Chondrocyte (in vitro differentiated cells): ENCODE results near the gene CSNK2B. TPM values are rescaled to one million over a fixed set of nuclear protein-coding genes. Genes with fewer than 3 reads are reported as not detected.

Experiments used
- DNase-seq: peaks from one replicate; pipeline ENCODE4 v3.0.0; 2021; ENCODE audit warnings: mixed read lengths, low spot score
- H3K27ac Mint-ChIP-seq: one replicate; pipeline ENCODE4 v1.8.0; 2021; ENCODE audit warnings: mild to moderate bottlenecking, moderate library complexity, mixed read lengths; ENCODE audit not compliant: unreplicated experiment
- H3K27me3 Mint-ChIP-seq: 2 replicates; pipeline ENCODE4 v1.8.0; 2021; ENCODE audit warnings: low read depth, mixed read lengths
- H3K36me3 Mint-ChIP-seq: 2 replicates; pipeline ENCODE4 v1.8.0; 2021; ENCODE audit warnings: low read depth, mixed read lengths
- H3K4me1 Mint-ChIP-seq: 2 replicates; pipeline ENCODE4 v1.8.0; 2021; ENCODE audit warnings: low read depth, mild to moderate bottlenecking, mixed read lengths
- H3K4me3 Mint-ChIP-seq: one replicate; pipeline ENCODE4 v1.8.0; 2021; ENCODE audit warnings: mild to moderate bottlenecking, moderate library complexity, mixed read lengths; ENCODE audit not compliant: unreplicated experiment
- H3K9me3 Mint-ChIP-seq: 2 replicates; pipeline ENCODE4 v1.8.0; 2021; ENCODE audit warnings: low read depth, mixed read lengths
- total RNA-seq: library from RNA; stranded (reverse); gene quantifications from 3 replicates; pipeline ENCODE4 v1.2.1, GENCODE V29; 2021
- TF ChIP-seq, protein P1 (sequence below): fragments of 200-600 bp; sonication (generic); IDR thresholded peaks from 2 replicates; pipeline ENCODE4 v1.5.0; 2021; ENCODE audit warnings: antibody characterized with exemption, mild to moderate bottlenecking, moderate library complexity

CSNK2B gene
- total RNA-seq, 1 donor from 2014 or later, result 116 TPM

DNA sequence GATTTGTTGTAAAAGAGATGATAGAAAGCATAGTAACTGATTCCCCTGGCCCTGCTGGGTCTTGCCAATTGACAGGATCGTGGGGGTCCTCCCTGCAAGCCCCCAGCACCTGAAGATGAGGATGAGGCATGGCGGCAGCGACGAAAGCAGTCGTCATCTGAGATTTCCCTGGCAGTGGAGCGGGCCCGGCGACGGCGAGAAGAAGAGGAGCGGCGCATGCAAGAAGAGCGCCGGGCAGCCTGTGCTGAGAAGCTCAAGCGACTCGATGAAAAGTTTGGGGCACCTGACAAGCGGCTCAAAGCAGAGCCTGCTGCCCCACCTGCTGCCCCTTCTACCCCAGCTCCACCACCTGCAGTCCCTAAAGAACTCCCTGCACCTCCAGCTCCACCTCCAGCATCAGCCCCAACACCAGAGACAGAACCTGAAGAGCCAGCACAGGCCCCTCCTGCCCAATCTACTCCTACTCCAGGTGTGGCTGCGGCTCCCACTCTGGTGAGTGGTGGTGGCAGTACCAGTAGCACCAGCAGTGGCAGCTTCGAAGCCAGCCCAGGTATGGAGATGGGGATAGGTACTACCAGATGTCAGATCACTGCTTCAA is 38.1 kb upstream of the CSNK2B start:
- H3K27me3 Mint-ChIP-seq, result no peaks in the 10 kb centered on the region
- peak overlapping the region; percentile 49 for H3K27ac Mint-ChIP-seq
- no peak for DNase-seq
- no peak overlapping the region for H3K4me3 Mint-ChIP-seq
- TF ChIP-seq, protein P1, sequence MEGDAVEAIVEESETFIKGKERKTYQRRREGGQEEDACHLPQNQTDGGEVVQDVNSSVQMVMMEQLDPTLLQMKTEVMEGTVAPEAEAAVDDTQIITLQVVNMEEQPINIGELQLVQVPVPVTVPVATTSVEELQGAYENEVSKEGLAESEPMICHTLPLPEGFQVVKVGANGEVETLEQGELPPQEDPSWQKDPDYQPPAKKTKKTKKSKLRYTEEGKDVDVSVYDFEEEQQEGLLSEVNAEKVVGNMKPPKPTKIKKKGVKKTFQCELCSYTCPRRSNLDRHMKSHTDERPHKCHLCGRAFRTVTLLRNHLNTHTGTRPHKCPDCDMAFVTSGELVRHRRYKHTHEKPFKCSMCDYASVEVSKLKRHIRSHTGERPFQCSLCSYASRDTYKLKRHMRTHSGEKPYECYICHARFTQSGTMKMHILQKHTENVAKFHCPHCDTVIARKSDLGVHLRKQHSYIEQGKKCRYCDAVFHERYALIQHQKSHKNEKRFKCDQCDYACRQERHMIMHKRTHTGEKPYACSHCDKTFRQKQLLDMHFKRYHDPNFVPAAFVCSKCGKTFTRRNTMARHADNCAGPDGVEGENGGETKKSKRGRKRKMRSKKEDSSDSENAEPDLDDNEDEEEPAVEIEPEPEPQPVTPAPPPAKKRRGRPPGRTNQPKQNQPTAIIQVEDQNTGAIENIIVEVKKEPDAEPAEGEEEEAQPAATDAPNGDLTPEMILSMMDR, result no peak
- peaks cover 58% of the 10 kb centered on the region for H3K36me3 Mint-ChIP-seq
- H3K9me3 Mint-ChIP-seq, result no peaks in the 10 kb centered on the region
- peaks cover 7% of the 10 kb centered on the region for H3K4me1 Mint-ChIP-seq

- Mint-ChIP-seq H3K27ac (peak overlapping the region; percentile 83), H3K4me1 (no peaks in the 10 kb centered on the region), H3K4me3 (no peak overlapping the region), H3K9me3 (no peaks in the 10 kb centered on the region), H3K27me3 (no peaks in the 10 kb centered on the region), H3K36me3 (peaks cover 57% of the 10 kb centered on the region)
- no peak for DNase-seq
- TF ChIP-seq, protein P1, result no peak
Measured at GRCh38 chr6:31629014-31629413, 36.9 kb upstream of the CSNK2B start.

- TF ChIP-seq, protein P1, result no peak
- Mint-ChIP-seq H3K27me3 (no peaks in the 10 kb centered on the region), H3K36me3 (peaks cover 54% of the 10 kb centered on the region), H3K4me3 (no peak overlapping the region), H3K27ac (no peak overlapping the region), H3K4me1 (no peaks in the 10 kb centered on the region), H3K9me3 (no peaks in the 10 kb centered on the region)
- DNase-seq, result no peak
Measured at GRCh38 chr6:31630177-31630934, 35.5 kb upstream of the CSNK2B start.

DNA sequence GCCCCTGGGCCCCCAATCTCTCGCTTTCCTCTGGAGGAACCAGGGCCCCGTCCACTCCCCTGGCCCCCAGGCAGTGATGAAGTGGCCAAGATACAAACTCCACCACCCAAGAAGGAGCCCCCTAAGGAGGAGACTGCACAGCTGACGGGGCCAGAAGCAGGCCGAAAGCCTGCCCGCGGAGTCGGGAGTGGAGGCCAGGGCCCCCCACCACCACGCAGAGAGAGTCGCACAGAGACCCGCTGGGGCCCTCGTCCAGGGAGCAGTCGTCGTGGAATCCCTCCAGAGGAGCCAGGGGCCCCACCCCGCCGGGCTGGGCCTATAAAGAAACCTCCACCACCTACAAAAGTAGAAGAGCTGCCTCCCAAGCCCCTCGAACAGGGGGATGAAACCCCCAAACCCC is 34.7 kb upstream of the CSNK2B start:
- H3K4me3 Mint-ChIP-seq, result no peak overlapping the region
- peak overlapping the region; percentile 60 for H3K27ac Mint-ChIP-seq
- H3K4me1 Mint-ChIP-seq, result no peaks in the 10 kb centered on the region
- H3K36me3 Mint-ChIP-seq, result peaks cover 52% of the 10 kb centered on the region
- no peaks in the 10 kb centered on the region for H3K27me3 Mint-ChIP-seq
- no peaks in the 10 kb centered on the region for H3K9me3 Mint-ChIP-seq
- TF ChIP-seq, protein P1, result no peak
- no peak for DNase-seq

DNA sequence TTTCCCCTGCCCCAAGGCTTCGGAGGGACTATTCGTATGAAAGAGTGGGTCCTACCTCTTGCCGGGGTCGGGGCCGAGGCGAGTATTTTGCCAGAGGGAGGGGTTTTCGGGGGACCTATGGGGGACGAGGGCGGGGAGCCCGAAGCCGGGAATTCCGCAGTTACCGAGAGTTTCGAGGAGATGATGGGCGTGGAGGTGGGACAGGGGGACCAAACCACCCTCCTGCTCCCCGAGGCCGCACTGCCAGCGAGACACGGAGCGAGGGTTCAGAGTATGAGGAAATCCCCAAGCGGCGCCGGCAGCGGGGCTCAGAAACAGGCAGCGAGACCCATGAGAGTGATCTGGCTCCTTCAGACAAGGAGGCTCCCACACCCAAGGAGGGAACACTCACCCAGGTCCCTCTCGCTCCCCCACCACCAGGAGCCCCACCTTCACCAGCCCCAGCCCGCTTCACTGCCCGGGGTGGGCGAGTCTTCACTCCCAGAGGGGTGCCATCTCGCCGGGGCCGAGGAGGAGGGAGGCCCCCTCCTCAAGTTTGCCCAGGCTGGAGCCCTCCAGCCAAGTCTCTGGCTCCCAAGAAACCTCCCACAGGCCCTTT is 34.1 kb upstream of the CSNK2B start:
- peaks cover 51% of the 10 kb centered on the region for H3K36me3 Mint-ChIP-seq
- no peak overlapping the region for H3K4me3 Mint-ChIP-seq
- H3K27ac Mint-ChIP-seq, result peak overlapping the region; percentile 36
- no peaks in the 10 kb centered on the region for H3K9me3 Mint-ChIP-seq
- DNase-seq, result no peak
- TF ChIP-seq, protein P1, result no peak
- H3K4me1 Mint-ChIP-seq, result no peaks in the 10 kb centered on the region
- H3K27me3 Mint-ChIP-seq, result no peaks in the 10 kb centered on the region
